Ishikawa (cell line): Measurements from ENCODE around the gene NPAS3.

Experiments
- FOXM1 ChIP-seq: IDR thresholded peaks from 2 replicates; pipeline ENCODE4 v1.6.1; 2012; ENCODE audit warnings: low read depth, borderline replicate concordance
- TAF1 ChIP-seq: IDR thresholded peaks from 2 replicates; pipeline ENCODE4 v1.6.1; 2012; ENCODE audit warnings: low read depth, mild to moderate bottlenecking
- YY1 ChIP-seq: IDR thresholded peaks from 2 replicates; pipeline ENCODE4 v1.6.1; 2012; ENCODE audit warnings: low read depth

DNA sequence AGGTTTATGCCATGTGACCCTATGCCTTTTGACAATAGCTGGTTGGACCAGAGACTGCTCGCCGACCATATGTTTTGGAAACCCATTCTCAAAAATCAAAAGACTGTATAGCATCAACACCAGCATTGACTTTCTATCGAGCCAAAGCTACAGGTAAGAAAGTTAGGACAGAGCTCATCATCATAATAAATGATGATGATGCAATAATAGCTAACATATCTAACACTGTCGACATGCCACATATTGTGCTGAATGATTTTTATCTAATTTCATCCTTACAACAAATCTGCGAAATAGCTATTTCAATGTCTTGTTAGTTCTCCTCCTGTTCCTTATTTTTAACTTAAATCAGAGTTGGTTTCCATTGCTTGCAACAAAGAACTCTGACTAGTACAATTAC is 909.3 kb downstream of the NPAS3 start:
- TF ChIP-seq YY1 (no peak), FOXM1 (no peak), TAF1 (no peak)
